Stimulated activated CD8-positive, alpha-beta memory T cell treated with anti-CD3 and anti-CD28 coated beads, Interleukin-2, amount 100 ng/mL, for 48 hours (primary cell): ENCODE results near the gene PHF2.

Experiments
- DNase-seq, 2 donors: peaks; one replicate each; pipeline ENCODE4 v3.0.0-alpha.2; 2020; ENCODE audit warnings: low read depth in 2 of 2

The PHF2 gene

GRCh38 chr9:93568169-93568568 is 8.2 kb upstream of the PHF2 start:
- no peak for DNase-seq

- no peak for DNase-seq
These were observed 6.7 kb upstream of the PHF2 start for GRCh38 chr9:93569621-93570174.

GRCh38 chr9:93572221-93572620 is 4.2 kb upstream of the PHF2 start:
- DNase-seq: no peak

- DNase-seq: no peak
These were observed 3.5 kb upstream of the PHF2 start for GRCh38 chr9:93572636-93573515.

- no peak for DNase-seq
These were observed 2.9 kb upstream of the PHF2 start for GRCh38 chr9:93573516-93573828.

GRCh38 chr9:93574091-93574899 is 2.1 kb upstream of the PHF2 start:
- DNase-seq: no peak

- DNase-seq: no peak
These were observed 1.2 kb upstream of the PHF2 start for GRCh38 chr9:93574900-93575795.

GRCh38 chr9:93575796-93576257 is 557 bp upstream of the PHF2 start:
- DNase-seq: peak; percentile 40 to 50

- DNase-seq: no peak
These were observed 942 bp downstream of the PHF2 start for GRCh38 chr9:93577078-93577974.

GRCh38 chr9:93577975-93578682 is 1.7 kb downstream of the PHF2 start:
- no peak for DNase-seq

- no peak for DNase-seq
These were observed 2.5 kb downstream of the PHF2 start for GRCh38 chr9:93578844-93579243.

GRCh38 chr9:93579711-93580516 is 3.5 kb downstream of the PHF2 start:
- no peak for DNase-seq

GRCh38 chr9:93580654-93581380 is 4.4 kb downstream of the PHF2 start:
- no peak for DNase-seq

- no peak for DNase-seq
These were observed 5.7 kb downstream of the PHF2 start for GRCh38 chr9:93582115-93582514.

GRCh38 chr9:93582550-93582949 is 6.2 kb downstream of the PHF2 start:
- DNase-seq: no peak

- DNase-seq: no peak
These were observed 8.9 kb downstream of the PHF2 start for GRCh38 chr9:93585259-93585658.

- no peak for DNase-seq
These were observed 9.3 kb downstream of the PHF2 start for GRCh38 chr9:93585695-93586094.

- DNase-seq: no peak
These were observed 10.1 kb downstream of the PHF2 start for GRCh38 chr9:93586290-93587057.
